Left forelimb (tissue), 1 donor: ENCODE measurements around the gene TBL1XR1.

ENCODE experiments used
- DNase-seq: peaks from one replicate; pipeline ENCODE4 v3.0.0-alpha.2; 2018; ENCODE audit warnings: low spot score

The TBL1XR1 gene

DNA sequence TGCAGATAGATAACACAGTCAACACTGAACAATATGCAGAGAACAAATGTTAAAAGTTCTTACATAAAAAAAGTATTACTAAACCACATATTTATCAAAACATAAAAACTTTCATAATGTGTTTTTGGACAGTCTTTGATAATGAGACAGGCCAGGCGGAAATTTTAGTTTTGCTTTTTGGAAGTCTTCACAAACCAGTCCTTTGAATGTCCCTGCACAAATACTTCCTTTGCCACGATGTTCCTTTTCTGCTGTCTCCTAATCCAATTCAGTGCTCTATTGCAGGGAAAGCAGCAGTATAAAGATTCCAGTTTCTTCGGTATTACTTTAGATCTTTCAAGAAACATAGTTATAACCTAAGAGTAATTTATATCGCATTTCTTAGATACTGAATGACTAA lies 135.9 kb downstream of the TBL1XR1 start:
- DNase-seq, result no peak

GRCh38 chr3:177060492-177060891 lies 136.8 kb downstream of the TBL1XR1 start:
- DNase-seq, result no peak

GRCh38 chr3:177058648-177059047 lies 138.6 kb downstream of the TBL1XR1 start:
- DNase-seq, result no peak

- DNase-seq, result no peak
These were observed 139.5 kb downstream of the TBL1XR1 start for GRCh38 chr3:177057768-177058167.

- no peak for DNase-seq
These were observed 140.4 kb downstream of the TBL1XR1 start for GRCh38 chr3:177056927-177057326.

- no peak for DNase-seq
These were observed 141.4 kb downstream of the TBL1XR1 start for GRCh38 chr3:177055605-177056571.

- DNase-seq, result no peak
These were observed 144.2 kb downstream of the TBL1XR1 start for GRCh38 chr3:177053107-177053506.

- DNase-seq, result no peak
These were observed 145.9 kb downstream of the TBL1XR1 start for GRCh38 chr3:177051411-177051810.

GRCh38 chr3:177050501-177051237 lies 146.6 kb downstream of the TBL1XR1 start:
- DNase-seq, result no peak

- no peak for DNase-seq
These were observed 151.5 kb downstream of the TBL1XR1 start for GRCh38 chr3:177045767-177046166.

DNA sequence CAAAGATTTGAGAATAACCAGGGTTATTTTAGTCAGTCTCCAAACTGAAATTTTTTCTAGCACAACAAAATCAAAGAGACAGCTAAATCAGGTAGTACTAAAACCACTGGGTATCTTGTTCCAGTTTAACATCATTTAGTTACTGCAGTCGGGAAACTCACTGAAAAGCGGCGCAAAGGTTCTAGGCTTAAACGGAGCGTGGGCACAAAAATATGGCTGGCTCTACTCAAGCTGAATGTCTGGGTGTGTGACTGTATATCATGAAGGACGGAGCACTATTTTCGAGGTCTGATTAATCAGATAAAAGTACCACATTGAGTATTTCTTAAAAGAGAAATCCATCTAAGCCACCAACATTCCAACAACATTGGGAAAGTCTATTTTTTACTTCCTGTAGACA lies 152.1 kb downstream of the TBL1XR1 start:
- no peak for DNase-seq

DNA sequence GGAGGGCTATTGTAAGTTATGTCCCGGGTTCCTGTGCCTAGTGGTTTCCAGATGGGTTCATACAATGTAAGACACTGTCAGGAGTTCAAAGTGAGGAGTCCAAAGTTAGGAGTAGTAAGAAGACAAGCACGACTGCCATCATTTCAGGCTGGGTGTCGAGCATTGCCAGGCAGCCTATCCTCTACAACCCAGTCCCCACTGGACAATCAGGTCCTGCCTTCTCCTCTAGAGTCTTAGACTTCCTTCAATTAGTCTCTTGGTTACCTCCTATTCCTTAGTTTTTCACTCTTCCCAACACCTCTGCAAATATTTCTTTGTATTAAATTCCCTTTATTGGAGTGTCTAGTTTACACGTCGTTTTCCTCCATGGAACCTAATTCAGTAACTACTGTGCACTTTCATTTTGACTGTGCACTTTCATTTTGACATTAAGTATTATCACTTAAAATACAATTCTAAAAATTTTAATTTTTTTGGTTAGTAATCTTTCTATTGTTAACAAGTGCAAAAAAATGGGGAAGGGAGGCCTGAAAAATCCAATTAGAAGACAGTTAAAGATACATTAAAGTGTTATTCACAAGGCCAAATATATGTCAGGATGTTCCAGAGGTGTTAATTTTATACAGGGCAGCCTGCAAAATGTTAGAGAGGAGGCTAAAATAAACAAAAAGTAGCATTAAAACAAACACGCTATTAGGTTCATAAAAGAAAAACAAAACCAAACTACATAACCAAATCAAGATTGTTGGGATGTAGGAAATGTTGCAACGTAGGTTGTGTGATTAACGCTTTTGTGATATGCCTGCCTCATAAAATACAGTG lies 155.3 kb downstream of the TBL1XR1 start:
- DNase-seq, result no peak

DNA sequence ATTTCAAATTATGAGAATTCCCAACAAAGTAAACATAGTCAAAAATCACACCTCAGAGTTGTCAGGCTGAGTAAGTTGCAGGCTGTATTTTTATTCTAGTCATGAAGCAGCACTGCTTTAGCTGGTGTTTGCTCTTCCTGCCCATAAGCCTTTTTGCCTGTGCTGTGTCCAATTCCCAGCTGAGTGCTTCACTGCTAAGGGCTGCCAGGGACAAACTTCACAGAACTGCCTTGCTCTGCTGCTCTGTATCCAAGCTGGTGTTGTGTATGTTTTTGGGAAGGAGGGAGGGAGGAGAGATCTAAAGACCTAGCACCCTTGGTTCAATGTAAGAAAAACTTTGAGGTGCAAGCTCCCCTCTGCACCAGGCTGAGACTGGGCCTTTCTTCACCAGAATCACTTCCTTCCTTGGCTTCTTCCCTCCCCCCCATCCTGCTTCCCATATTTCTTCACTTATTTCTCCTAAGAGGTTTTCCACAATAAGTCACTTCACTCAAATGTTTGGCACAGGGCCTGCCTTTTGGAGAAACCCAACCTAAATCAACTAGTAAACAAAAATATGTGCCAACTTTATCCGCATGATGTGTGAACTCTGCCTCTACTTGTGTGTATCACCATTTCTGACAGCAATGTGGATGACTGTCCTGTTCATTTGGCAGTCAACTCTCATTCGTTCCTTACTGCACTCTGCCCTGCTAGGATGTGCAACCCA lies 156.1 kb downstream of the TBL1XR1 start:
- DNase-seq, result no peak

DNA sequence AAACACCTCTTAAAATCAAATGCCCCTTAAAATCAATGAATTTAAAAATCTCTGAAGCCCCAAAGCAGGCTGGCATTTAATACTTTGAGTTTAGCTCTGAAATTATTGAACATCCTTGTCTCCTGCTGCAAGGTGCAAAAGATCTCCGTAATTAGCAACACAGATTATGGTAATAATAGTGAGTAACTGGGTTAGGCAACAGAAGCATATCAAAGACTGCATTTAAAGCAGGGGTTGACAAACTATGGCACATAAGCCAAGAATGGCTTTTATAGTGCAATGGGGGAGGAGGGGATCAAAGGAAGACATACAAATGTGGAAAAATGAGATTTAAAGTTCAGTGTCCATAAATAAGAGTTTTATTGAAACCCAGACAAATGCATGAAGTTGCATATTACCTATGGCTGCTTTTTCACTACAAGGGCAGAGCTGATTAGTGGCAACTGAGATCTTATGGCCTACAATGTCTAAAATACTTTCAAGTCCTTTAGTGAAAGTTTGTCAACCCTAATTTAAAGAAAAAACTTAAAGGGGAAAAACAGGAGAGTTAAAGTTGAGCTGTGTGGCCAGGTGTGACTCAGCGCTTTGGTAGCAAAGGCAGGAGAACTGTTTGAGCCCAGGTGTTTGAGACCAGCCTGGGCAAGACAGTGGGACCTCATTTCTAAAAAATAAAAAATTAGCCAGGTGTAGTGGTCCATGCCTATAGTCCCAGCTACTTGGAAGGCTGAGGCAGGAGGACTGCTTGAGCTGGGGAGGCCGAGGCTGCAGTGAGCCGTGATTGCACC lies 157.6 kb downstream of the TBL1XR1 start:
- DNase-seq, result no peak

DNA sequence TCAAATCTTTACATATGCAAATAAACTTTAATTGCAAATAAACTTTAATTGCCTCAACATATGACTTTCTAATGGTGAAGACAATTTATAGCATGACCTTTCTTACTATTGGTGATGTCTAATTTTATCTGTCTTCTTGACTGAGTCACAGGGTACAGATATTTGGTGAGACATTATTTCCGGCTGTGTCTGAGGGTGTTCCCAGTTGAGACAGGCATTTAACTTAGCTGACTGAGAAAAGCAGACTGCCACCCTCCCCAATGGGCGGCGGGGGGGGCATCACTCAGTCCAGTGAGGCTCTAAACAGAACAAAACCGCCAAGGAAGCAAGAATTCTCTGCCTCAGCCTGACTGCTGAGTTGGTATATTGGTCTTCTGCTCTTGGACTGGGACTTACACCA lies 160.0 kb downstream of the TBL1XR1 start:
- no peak for DNase-seq

- no peak for DNase-seq
These were observed 161.6 kb downstream of the TBL1XR1 start for GRCh38 chr3:177035676-177036075.

DNA sequence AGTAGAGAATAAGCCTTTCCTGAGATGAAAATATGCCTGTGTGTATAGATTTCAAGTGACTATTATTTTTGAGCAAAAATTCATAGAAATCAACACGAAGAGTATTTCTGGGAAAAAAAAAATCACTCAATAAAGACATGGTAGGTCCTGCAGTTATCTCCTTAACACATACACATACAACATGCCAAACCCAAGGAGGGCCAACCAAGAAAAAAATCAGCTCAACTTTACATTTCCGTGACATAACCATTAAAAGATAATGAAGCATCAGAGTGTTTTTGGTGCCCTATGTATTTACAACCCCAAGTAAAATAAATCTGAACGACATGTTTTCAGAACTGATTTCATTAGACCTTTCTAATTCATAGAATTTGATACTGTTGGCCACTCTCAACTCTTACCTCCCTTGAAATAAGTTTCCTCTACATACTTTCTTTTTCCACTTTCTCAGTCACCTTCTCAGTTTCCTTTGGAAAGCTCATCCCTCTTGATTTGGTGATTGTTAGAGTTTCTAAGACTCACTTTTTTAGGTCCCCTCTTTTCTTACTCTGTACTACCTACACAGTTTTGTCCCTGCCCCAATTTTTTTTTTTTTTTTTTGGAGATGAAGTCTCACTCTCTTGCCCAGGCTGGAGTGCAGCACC lies 162.3 kb downstream of the TBL1XR1 start:
- DNase-seq, result no peak

DNA sequence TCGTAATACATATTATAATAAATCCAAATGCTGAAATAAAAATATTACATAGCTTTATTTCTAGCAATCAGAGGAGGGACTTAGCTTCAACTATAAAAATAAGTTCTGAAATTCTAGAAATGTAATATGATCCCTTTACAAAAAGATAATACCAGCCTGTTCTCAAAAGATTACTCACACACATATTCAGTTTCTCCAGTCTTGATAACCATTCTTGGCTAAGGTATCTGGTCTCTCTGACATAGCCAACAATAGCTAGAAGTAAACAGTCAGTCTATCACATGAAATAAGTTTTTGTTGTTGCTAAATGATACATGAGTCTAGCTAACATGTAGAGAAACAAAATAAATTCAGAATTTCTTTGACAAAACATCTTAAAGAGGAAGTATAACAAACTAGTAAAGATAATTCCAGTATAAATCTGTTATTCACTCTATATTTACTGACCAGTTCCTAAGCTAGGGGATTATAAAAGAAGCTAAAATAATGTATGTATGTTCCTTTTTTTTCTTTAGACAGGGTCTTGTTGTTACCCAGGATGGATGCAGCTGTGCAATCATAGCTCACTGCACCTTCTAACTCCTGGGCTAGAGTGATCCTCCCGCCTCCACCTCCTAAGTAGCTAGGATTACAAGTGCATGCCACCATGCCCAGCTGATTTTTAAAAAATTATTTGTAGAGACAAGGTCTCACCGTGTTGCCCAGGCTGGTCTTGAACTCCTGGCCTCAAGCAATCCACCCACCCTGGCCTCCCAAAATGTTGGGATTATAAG lies 170.6 kb downstream of the TBL1XR1 start:
- DNase-seq, result no peak

DNA sequence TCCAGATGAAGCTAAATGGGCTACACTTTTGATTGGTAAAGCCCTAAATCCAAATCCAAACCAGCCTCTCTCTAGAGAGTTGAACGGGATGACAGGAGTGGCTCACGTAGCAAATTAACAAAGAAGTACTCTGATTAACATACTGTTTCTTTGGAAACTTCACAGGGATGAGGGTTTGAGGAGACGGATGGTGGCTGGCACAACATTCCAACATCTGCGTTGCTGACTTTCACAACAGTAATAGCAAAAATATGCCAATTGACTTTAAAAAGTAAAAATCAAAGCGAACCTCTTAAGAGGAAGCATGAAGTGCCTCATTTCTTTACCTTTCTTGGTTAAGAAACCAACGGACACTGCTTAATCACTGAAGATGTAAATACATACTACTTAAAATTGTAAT lies 181.4 kb downstream of the TBL1XR1 start:
- DNase-seq, result no peak
